Activated CD4-positive, alpha-beta T cell treated with anti-CD3 and anti-CD28 coated beads, Interleukin-2, amount 50 U/mL, for 16 hours (primary cell): ENCODE data around the gene SCD5.

Experiments used
- DNase-seq: peaks from one replicate; pipeline ENCODE4 v3.0.0-alpha.2; 2020

SCD5 gene

DNA sequence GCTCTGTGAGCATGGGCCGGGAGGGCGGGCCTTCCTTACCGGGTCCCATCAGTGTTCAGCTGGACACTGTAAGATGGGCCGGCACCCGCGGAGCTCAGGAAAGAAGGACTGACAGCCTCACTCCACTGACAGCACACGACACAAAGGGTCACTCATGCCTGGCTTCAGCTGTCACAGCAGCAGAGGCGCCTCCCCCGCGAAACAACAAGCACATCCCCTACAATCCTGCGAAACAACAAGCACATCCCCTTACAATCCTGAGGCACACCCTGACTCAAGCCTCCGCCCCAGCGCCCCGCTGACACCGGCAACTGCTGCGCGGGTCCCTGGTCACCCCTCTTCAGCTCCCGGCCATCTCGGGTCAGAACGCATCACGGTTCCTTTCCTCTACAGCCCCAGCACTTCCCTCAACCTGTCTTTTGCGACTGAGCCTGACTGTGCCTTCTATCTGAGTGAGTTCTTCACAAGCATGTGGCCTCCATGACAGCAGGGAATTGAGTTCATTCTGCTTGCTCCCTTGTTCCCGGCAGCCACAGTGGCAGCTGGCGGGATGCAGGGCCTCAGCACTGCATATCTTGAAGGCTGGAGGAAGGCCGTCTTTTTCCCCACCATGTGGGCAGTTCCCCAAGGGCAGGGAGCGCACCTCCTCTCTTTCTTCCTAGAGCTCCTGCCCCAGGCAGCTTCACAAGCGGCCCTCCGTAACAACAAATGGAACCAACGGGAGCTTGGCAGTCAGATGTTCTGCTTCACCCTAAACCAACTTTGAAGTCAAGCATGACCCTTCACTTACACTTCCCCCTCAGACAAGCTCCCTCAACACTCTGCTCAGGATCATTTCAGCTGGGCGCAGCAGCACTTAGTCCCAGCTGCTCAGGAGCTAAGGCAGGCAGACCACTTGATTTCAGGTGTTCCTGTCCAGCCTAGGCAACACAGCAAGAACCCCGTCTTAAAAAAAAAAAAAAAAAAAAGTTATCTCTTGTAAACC, 39.6 kb downstream of the SCD5 start:
- DNase-seq: no peak

DNA sequence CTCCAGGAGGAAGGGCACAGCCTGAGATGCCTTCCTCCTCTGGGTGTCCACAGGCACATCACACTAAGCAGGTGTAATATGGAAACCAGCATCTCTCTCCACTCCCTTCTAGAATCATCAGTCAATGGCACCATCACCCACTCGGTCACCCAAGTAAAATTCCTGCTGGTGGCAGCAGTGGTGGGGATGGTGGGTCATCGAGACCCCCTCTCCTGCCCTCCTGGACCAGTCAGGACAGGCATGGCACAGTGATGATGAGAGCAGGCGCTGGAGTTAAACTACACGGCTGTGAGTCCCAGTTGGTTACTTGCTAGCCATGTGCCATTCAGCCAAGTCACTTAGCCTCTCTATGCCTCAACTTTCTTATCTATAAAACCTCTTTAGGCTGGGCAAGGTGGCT, 42.5 kb downstream of the SCD5 start:
- DNase-seq: no peak

DNA sequence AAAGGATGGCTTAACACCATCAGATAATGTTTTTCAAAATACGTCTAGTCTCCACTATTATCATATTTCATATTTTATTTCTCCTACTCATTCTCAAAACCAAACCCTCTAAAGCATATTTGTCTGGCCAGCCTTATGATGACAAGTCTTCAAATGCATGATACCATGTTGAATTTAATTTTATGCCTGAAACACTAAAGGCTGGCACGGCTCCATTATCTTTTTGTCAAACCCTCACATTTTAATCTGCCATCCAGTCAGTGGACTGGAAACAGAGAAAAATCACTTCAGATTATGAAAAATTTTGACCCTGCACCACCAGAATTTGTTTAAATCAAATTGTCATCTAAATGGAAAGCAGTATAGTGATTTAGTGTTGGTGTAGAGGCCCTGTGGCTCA, 42.9 kb downstream of the SCD5 start:
- no peak for DNase-seq

- no peak for DNase-seq
Measured at GRCh38 chr4:82754513-82755165, 44.0 kb downstream of the SCD5 start.

DNA sequence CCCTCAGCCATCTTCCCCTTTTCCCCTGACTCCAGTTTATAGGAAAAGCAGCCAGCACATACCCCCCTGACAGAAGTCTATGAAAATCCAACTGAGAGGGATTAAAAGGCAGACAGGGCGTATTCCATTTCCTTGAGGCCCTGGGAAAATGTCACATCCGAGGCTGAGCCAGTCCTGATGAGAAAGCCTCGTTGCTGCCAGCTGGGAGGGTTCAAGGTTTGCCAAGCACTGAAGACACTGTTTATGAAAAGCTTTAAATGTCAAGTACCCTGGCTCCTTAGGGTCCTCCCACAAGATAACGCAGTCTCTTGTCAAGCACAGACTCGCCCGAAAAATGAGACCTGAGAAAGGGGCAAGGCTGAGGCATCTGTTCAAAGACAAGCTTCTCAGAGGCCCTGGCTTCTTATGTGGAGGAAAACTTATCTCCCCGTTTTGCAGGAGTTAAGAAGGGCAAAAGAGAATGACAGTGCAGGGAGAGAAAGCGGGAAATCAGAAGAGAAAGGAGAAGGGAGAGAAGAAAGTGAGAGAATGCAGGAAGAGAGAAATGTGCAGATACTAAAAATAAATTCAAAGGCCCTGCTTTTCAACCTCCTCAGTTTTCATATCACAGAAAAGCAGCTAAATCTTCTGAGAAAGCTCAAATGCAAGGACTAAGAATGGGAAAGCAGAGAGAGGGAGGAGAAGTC, 44.7 kb downstream of the SCD5 start:
- no peak for DNase-seq

GRCh38 chr4:82753238-82753637, 45.4 kb downstream of the SCD5 start:
- DNase-seq: no peak

DNA sequence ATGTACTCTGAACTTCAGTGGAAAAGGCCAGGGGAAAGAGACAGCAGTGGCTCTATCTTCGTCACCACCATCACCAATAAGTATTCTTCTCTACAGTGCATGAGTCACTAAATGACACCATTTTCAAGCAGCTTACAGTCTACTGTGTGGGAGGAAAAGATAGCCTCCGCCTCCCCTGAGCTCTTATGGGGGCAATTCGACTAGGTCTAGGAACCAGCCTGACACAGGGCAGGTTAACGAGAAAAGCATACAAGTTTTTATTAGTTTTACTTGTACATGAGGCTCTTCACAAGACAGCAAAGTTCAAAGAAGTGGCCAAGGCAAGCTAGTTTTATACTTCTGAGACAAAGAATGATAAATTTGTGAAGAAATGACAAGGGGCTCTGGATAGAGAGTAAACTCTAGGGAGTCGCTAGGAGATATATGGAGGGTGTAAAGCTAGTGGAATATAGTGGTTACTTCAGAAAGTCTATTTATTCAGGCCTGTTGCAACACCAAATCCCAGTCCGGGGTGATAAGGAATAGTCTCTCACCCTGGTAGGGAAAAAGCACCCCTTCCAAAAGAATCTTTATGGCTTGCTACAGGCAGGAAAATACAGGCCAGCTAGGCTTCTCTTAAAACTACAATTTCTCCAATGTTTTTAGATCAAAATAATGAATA, 49.7 kb downstream of the SCD5 start:
- DNase-seq: no peak

- DNase-seq: no peak
Measured at GRCh38 chr4:82747686-82748575, 50.7 kb downstream of the SCD5 start.

DNA sequence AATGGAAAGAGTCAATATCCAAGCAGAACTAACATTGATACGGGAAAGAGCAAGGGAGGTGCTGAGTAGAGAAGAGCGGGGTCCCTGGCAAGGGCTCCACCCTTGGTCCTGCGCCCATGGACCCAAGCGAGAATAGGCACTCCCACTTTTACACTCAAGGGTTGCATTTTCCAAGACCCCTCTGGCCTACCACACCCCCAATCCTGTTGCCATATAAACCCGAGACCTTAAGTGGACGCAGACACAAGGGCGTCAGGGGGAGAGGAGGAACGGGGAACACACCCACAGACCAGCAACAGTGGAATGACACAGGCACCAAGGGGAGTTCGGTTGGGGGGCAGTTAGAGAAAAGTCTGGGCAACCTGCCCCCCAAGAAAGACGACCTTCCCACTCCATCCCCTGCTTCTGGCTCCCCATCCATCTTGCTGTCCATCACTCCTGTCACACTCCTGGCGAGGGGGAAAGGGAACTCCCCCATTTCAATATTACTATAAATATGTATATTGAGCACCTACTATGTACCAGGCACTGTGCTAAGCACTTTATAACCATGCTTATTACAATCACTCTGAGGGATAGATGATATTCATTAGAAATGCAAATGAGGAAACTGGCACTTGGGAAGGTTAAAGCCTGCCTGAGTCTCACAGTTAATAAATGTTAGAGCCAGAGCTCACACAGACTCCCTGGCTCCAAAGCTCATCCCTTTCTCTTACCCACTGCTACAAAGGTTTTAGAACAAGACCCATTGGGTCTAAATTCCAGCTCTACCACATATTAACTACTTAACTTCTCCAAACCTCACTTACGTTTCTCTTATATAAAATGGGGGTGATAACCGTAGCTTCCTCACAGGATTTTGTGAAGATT, 51.7 kb downstream of the SCD5 start:
- no peak for DNase-seq

GRCh38 chr4:82745173-82745842, 53.3 kb downstream of the SCD5 start:
- no peak for DNase-seq

GRCh38 chr4:82744284-82744968, 54.2 kb downstream of the SCD5 start:
- DNase-seq: no peak

DNA sequence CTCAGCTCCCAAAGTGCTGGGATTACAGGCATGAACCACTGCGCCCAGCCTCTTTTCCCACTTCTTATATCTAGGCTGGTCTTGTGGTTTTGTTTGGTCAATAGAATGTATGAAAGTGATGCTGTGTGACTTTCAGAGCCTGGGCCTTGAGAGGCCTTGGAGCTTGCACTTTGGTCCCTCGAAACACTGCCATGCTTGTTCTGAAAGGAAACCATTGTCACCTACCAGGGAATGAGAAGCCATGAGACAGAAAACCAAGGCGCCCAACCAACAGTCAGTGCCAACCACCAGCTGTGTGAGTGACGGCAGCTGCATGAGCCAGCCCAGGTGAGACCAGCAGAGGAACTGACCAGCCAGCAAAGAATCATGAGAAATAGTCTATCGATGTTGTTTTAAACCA, 57.4 kb downstream of the SCD5 start:
- no peak for DNase-seq

DNA sequence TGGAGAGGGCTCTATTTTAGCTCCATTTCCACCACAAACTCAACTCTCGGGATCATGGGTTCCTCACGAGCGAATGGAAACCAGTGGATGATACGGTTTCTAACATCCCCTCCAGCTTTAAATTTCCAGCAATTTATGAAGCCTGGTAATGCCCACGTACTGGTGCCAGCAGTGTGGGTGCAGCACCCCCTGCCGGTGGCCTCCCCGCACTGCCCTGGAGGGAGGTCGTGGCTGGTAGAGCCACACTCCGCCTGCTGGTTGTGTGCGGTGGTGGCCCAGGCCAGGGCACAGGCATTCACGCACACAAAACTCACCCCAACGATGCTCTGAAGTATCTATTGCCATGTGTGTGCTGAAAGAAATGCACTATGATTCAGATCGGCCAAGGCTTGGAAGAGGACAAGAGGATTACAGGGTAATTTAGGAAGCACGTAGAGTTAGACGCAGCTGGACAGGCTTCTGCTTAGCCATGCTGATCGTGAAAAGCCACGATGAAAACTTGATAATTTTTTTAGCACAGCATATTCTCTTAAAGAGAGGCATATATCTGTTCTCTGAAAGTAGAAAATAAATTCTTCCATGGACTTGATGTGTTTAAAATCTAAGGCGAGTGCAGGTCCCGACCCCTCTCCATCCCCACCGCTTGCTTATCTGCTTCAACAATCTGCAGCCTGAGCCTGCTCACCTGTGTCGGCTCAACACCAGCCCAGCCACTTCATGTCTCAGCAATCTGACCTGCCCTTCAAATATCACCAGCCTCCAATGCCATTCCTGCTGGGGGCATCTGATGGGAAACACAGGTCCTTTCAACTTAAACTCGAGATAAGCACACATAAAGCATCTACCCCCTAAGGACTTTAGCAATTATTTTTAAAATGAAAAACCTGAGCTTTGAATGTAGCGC, 59.1 kb downstream of the SCD5 start:
- peak; percentile 83 for DNase-seq

DNA sequence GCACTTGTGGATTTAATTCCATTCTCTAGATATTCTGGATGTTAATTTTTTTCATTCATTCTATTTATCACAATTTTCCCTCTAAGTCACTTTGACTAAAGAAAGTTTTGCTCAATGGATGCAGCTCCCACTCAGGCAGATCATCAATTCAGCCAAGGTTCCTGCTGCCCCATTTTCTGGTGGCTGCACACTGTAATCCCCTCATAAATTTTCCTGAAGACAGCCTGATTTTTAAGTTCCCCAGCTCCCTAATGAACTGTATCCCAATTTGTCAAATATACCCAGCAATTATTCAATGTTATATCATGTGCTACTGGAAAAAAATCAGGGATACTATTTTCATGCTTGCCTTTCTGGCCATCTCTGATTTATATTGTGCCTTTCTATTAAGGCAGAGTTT, 61.2 kb downstream of the SCD5 start:
- no peak for DNase-seq

DNA sequence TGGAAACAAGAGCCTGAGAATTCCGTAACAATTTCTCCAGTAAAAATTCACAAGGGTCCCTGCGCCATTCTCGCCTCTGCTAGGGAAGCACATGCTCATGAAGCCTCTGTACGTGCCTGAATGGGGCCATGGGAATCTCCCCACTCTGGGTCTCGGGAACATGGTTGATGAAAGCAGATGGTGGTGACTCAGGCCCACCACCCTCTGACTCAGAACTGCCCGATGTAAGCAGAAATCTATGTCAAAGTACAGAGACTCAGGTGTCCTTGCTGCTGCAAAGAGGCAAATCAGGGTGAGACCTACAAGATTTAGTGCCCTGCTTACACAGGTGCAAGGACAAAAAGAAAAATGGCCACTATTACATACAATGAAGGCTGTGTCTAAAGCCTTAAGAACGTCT, 65.0 kb downstream of the SCD5 start:
- DNase-seq: no peak

DNA sequence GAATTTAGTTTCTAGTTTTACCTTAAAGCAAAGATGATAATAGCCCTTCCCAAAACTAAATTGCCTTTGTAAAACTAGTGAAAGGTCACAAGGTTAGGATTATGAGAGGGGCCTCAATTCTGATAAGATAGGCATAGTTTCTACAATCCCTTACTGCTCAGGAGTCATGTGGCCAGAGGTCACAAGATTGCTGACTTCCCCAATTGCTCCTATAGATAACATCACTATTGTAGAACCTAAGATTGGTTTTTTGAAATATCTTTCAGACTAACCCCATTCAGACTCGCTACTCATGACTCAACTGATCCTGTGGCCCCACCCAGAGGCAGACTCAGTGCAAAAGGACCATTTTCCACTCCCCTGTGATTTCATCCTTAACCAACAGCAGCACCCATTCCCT, 70.3 kb downstream of the SCD5 start:
- DNase-seq: no peak

- no peak for DNase-seq
Measured at GRCh38 chr4:82726596-82726995, 72.0 kb downstream of the SCD5 start.

DNA sequence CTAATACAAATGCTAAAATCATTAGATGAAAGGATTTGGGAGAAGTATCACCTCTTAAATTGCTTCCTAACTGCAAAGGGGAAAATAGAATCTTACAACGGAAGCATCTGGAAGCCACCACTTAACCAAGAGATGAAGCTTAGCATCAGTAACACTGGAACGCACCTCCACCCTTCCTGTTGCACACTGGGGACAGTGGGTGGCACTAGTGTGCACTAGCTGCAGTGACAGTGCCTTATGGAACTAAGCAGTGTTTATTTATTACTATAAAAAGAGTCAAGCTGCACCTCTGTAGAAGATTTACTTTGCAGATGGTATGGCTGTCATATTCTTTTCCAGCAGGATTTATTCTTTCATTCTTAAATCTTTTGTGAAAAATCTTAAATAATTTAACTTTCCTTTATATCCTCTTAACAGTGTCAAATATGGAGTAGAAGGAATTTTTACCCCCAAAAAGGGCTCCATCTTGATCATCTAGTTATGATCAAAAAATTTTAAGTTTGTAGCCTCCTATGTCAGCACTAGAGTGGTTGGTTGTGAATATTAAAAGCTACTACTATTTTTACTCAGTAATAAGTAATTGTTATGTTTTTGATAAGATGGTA, 76.7 kb downstream of the SCD5 start:
- DNase-seq: peak; percentile 18
